DOHH2 (cell line): ENCODE results near the gene C19orf67.
"Not testable (repeated sequence)": the region's sequence is repeated elsewhere in the genome, so short reads cannot be mapped to it uniquely, and the experiment has no call there.

Source experiments
- H3F3A ChIP-seq: fragments of 200-600 bp; sonication (generic), shearing (Covaris generic); 2 replicates; pipeline ENCODE4 v1.6.0; 2016; ENCODE audit warnings: antibody characterized with exemption, mild to moderate bottlenecking; ENCODE audit not compliant: control insufficient read depth, insufficient read depth
- H3K27ac ChIP-seq: fragments of 200-600 bp; sonication (generic); 2 replicates; pipeline ENCODE4 v1.5.1; 2014; ENCODE audit warnings: low read depth, mild to moderate bottlenecking, low read length, moderate library complexity
- H3K27me3 ChIP-seq: fragments of 200-600 bp; sonication (generic); 2 replicates; pipeline ENCODE4 v1.6.1; 2014; ENCODE audit warnings: mild to moderate bottlenecking, low read length, mixed read lengths; ENCODE audit not compliant: control insufficient read depth
- H3K36me3 ChIP-seq: fragments of 200-600 bp; sonication (generic); 2 replicates; pipeline ENCODE4 v1.6.1; 2014; ENCODE audit warnings: mild to moderate bottlenecking, low read length, moderate library complexity, mixed read lengths; ENCODE audit not compliant: control insufficient read depth
- H3K4me1 ChIP-seq: fragments of 200-600 bp; sonication (generic); 2 replicates; pipeline ENCODE4 v1.6.1; 2014; ENCODE audit warnings: mild to moderate bottlenecking, low read length, mixed read lengths; ENCODE audit not compliant: control insufficient read depth
- H3K4me2 ChIP-seq: fragments of 200-600 bp; sonication (generic); 2 replicates; pipeline ENCODE4 v1.6.0; 2014; ENCODE audit warnings: mild to moderate bottlenecking, low read length, moderate library complexity
- H3K4me3 ChIP-seq: fragments of 200-600 bp; sonication (generic); 2 replicates; pipeline ENCODE4 v1.5.1; 2014; ENCODE audit warnings: mild to moderate bottlenecking, low read length, mixed read lengths
- H3K79me2 ChIP-seq: fragments of 200-600 bp; sonication (generic); 2 replicates; pipeline ENCODE4 v1.6.1; 2014; ENCODE audit warnings: mild to moderate bottlenecking, low read length, mixed read lengths; ENCODE audit not compliant: control insufficient read depth
- H3K9me2 ChIP-seq: fragments of 200-600 bp; sonication (generic); replicated peaks from 2 replicates; pipeline ENCODE4 v1.6.1; 2014; ENCODE audit warnings: mild to moderate bottlenecking, low read length, mixed read lengths; ENCODE audit not compliant: control insufficient read depth
- H3K9me3 ChIP-seq: fragments of 200-600 bp; sonication (generic); 2 replicates; pipeline ENCODE4 v1.6.1; 2014; ENCODE audit warnings: antibody characterized with exemption, low read length, mixed read lengths; ENCODE audit not compliant: control insufficient read depth, insufficient read depth
- H4K20me1 ChIP-seq: fragments of 200-600 bp; sonication (generic); 2 replicates; pipeline ENCODE4 v1.6.0; 2014; ENCODE audit warnings: low read depth, mild to moderate bottlenecking, antibody characterized with exemption, low read length, moderate library complexity; ENCODE audit not compliant: control insufficient read depth, insufficient read depth
- EZH2phosphoT487 ChIP-seq: fragments of 200-600 bp; sonication (generic); IDR thresholded peaks from 2 replicates; pipeline ENCODE4 v1.6.1; 2017; ENCODE audit warnings: borderline replicate concordance, mild to moderate bottlenecking, antibody characterized with exemption, low read length, moderate library complexity, mixed read lengths
- TF ChIP-seq, protein P1 (sequence below): fragments of 200-600 bp; sonication (generic); IDR thresholded peaks from one replicate; pipeline ENCODE4 v1.5.1; 2014; ENCODE audit warnings: antibody characterized with exemption, mild to moderate bottlenecking, low read depth, low read length; ENCODE audit not compliant: poor library complexity, severe bottlenecking

The C19orf67 gene

DNA sequence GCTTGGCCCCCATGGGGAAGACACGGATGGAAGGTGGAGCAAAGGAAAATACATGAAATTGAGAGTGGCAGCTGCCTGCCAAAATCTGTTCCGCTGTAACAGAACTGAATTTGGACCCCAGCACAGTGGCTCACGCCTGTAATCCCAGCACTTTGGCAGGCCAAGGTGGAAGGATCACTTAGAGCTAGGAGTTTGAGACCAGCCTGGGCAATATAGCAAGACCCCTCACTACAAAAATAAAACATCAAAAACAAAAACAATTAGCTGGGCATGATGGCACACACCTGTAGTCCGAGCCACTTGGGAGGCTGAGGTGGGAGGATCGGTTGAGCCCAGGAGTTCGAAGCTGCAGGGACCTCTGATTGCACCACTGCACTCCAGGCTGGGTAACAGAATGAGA, 33.1 kb downstream of the C19orf67 start:
- Histone ChIP-seq H3K4me3 (no peak overlapping the region), H3K36me3 (peaks cover 10% of the 10 kb centered on the region), H3K4me1 (no peaks in the 10 kb centered on the region), H3K9me2 (no peaks in the 10 kb centered on the region), H3K9me3 (peaks cover 3% of the 10 kb centered on the region; the same call in 1 of the 2 replicates), H3K27ac (no peak overlapping the region), H3K4me2 (no peak overlapping the region), H4K20me1 (no peaks in the 10 kb centered on the region), H3K27me3 (peaks cover 9% of the 10 kb centered on the region), H3K79me2 (no peaks in the 10 kb centered on the region), H3F3A (no peaks in the 10 kb centered on the region)
- TF ChIP-seq, protein P1, sequence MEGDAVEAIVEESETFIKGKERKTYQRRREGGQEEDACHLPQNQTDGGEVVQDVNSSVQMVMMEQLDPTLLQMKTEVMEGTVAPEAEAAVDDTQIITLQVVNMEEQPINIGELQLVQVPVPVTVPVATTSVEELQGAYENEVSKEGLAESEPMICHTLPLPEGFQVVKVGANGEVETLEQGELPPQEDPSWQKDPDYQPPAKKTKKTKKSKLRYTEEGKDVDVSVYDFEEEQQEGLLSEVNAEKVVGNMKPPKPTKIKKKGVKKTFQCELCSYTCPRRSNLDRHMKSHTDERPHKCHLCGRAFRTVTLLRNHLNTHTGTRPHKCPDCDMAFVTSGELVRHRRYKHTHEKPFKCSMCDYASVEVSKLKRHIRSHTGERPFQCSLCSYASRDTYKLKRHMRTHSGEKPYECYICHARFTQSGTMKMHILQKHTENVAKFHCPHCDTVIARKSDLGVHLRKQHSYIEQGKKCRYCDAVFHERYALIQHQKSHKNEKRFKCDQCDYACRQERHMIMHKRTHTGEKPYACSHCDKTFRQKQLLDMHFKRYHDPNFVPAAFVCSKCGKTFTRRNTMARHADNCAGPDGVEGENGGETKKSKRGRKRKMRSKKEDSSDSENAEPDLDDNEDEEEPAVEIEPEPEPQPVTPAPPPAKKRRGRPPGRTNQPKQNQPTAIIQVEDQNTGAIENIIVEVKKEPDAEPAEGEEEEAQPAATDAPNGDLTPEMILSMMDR: no peak
- no peak for TF ChIP-seq EZH2phosphoT487

GRCh38 chr19:14051980-14052379, 33.6 kb downstream of the C19orf67 start:
- H3K36me3 ChIP-seq: peaks cover 10% of the 10 kb centered on the region

GRCh38 chr19:14050961-14051360, 34.6 kb downstream of the C19orf67 start:
- H3K79me2 ChIP-seq, H3K9me3 ChIP-seq, H3K27ac ChIP-seq, H3K36me3 ChIP-seq, H3K27me3 ChIP-seq, H4K20me1 ChIP-seq, H3K4me1 ChIP-seq, H3F3A ChIP-seq, H3K9me2 ChIP-seq, H3K4me3 ChIP-seq, H3K4me2 ChIP-seq: not testable (repeated sequence)

More at GRCh38 chr19:14051980-14052379, 33.6 kb downstream of the C19orf67 start:
- peaks cover 3% of the 10 kb centered on the region; the same call in 1 of the 2 replicates for H3K9me3 ChIP-seq
- peaks cover 5% of the 10 kb centered on the region for H3K27me3 ChIP-seq
- H3K4me1 ChIP-seq: no peaks in the 10 kb centered on the region
- H4K20me1 ChIP-seq: no peaks in the 10 kb centered on the region
- no peak overlapping the region for H3K4me3 ChIP-seq
- H3F3A ChIP-seq: no peaks in the 10 kb centered on the region
- no peaks in the 10 kb centered on the region for H3K9me2 ChIP-seq
- no peaks in the 10 kb centered on the region for H3K79me2 ChIP-seq
- H3K27ac ChIP-seq: no peak overlapping the region
- TF ChIP-seq, protein P1: no peak
- no peak for TF ChIP-seq EZH2phosphoT487
- H3K4me2 ChIP-seq: no peak overlapping the region

- Histone ChIP-seq H3K79me2 (no peaks in the 10 kb centered on the region), H3K36me3 (peaks cover 10% of the 10 kb centered on the region), H3K4me3 (no peak overlapping the region), H4K20me1 (no peaks in the 10 kb centered on the region), H3F3A (no peaks in the 10 kb centered on the region), H3K27ac (no peak overlapping the region), H3K4me1 (no peaks in the 10 kb centered on the region), H3K27me3 (no peaks in the 10 kb centered on the region), H3K9me3 (peaks cover 3% of the 10 kb centered on the region; the same call in 1 of the 2 replicates), H3K9me2 (no peaks in the 10 kb centered on the region), H3K4me2 (no peak overlapping the region)
- TF ChIP-seq EZH2phosphoT487: no peak
- TF ChIP-seq, protein P1: no peak
These were observed 35.1 kb downstream of the C19orf67 start for GRCh38 chr19:14050512-14050911.
